HEK293 (cell line): ENCODE results near the gene HADHA.

Experiments
- HOXA7 ChIP-seq: sonication (generic); formaldehyde crosslinking; IDR thresholded peaks from 2 replicates; pipeline ENCODE4 v1.8.1; 2022; ENCODE audit warnings: missing genetic modification reagents, borderline replicate concordance
- SP2 ChIP-seq: fragments of 450-650 bp; formaldehyde crosslinking; IDR thresholded peaks from 2 replicates; pipeline ENCODE4 v1.5.1; 2016; ENCODE audit warnings: missing biosample characterization, missing genetic modification characterization
- ZBTB7A ChIP-seq: fragments of 450-650 bp; formaldehyde crosslinking; IDR thresholded peaks from 2 replicates; pipeline ENCODE4 v1.5.1; 2016; ENCODE audit warnings: low read depth, missing biosample characterization, missing genetic modification characterization
- ZNF114 ChIP-seq: fragments of 450-650 bp; formaldehyde crosslinking; IDR thresholded peaks from 2 replicates; pipeline ENCODE4 v1.5.0; 2017; ENCODE audit warnings: missing biosample characterization, missing genetic modification characterization
- ZNF629 ChIP-seq: fragments of 450-650 bp; formaldehyde crosslinking; IDR thresholded peaks from 2 replicates; pipeline ENCODE4 v1.5.1; 2017; ENCODE audit warnings: missing biosample characterization, missing genetic modification characterization
- ZNF768 ChIP-seq: fragments of 450-650 bp; formaldehyde crosslinking; IDR thresholded peaks from 2 replicates; pipeline ENCODE4 v1.5.1; 2018; ENCODE audit warnings: missing biosample characterization, mild to moderate bottlenecking, missing genetic modification characterization
- TF ChIP-seq, protein P1 (sequence below): fragments of 450-650 bp; formaldehyde crosslinking; IDR thresholded peaks from 2 replicates; pipeline ENCODE4 v1.5.1; 2016; ENCODE audit warnings: missing biosample characterization, missing genetic modification characterization, low read depth
- TF ChIP-seq, protein P2 (sequence below): fragments of 450-650 bp; formaldehyde crosslinking; IDR thresholded peaks from 2 replicates; pipeline ENCODE4 v1.5.1; 2016; ENCODE audit warnings: missing biosample characterization, missing genetic modification characterization

DNA sequence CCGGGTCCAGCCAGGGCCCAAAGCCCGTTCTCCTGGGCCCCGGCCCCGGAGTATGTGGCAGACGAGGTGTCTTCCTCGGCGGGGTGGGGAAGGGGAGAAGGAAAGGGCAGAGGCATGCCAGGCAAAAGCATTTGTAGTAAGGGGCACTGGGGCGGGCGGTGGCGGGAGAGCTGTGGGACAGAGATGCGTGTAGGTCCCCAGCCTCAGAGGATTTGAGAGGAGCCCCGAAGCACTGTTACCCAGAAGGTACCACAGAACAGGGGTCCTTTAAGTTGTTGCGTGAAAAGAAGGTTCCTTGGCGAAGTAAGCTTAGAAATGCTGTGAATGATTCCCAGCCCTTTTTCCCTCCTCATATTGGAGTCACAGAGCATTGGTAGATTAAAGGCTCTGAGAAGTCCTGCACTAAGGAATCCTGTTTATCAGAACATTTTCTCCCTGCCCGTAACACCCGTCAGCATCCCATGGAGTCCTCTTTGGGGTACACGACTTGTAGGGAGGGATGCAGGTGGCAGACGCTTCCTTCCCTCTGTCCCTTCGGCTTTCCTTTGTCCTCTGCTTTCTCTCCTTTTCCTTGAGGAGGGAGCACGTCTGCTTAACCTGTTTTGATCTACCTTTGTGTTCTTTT is 59.0 kb downstream of the HADHA start:
- TF ChIP-seq, protein P1, sequence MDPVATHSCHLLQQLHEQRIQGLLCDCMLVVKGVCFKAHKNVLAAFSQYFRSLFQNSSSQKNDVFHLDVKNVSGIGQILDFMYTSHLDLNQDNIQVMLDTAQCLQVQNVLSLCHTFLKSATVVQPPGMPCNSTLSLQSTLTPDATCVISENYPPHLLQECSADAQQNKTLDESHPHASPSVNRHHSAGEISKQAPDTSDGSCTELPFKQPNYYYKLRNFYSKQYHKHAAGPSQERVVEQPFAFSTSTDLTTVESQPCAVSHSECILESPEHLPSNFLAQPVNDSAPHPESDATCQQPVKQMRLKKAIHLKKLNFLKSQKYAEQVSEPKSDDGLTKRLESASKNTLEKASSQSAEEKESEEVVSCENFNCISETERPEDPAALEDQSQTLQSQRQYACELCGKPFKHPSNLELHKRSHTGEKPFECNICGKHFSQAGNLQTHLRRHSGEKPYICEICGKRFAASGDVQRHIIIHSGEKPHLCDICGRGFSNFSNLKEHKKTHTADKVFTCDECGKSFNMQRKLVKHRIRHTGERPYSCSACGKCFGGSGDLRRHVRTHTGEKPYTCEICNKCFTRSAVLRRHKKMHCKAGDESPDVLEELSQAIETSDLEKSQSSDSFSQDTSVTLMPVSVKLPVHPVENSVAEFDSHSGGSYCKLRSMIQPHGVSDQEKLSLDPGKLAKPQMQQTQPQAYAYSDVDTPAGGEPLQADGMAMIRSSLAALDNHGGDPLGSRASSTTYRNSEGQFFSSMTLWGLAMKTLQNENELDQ (tag by site-specific recombination), result no peak
- TF ChIP-seq, protein P2, sequence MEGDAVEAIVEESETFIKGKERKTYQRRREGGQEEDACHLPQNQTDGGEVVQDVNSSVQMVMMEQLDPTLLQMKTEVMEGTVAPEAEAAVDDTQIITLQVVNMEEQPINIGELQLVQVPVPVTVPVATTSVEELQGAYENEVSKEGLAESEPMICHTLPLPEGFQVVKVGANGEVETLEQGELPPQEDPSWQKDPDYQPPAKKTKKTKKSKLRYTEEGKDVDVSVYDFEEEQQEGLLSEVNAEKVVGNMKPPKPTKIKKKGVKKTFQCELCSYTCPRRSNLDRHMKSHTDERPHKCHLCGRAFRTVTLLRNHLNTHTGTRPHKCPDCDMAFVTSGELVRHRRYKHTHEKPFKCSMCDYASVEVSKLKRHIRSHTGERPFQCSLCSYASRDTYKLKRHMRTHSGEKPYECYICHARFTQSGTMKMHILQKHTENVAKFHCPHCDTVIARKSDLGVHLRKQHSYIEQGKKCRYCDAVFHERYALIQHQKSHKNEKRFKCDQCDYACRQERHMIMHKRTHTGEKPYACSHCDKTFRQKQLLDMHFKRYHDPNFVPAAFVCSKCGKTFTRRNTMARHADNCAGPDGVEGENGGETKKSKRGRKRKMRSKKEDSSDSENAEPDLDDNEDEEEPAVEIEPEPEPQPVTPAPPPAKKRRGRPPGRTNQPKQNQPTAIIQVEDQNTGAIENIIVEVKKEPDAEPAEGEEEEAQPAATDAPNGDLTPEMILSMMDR (tag by site-specific recombination), result no peak
- TF ChIP-seq SP2 (tag by site-specific recombination) (no peak), ZNF768 (no peak), ZNF629 (tag by site-specific recombination) (no peak), ZBTB7A (tag by site-specific recombination) (no peak), ZNF114 (tag by site-specific recombination) (no peak), HOXA7 (no peak)
